Vagina (tissue), 2 donors: ENCODE results near the gene DHRS2.

ENCODE experiments used
- CTCF ChIP-seq, 3 experiments: fragments of 450-650 bp in 2 of 3; fragments of 200-600 bp in 1 of 3; sonication (generic) in 1 of 3; IDR thresholded peaks; one replicate each; pipeline ENCODE4 v1.5.1; 2017 to 2019; ENCODE audit warnings: antibody characterized with exemption in 3 of 3, mild to moderate bottlenecking in 2 of 3, moderate library complexity in 2 of 3
- POLR2A ChIP-seq, 2 donors: fragments of 450-650 bp; IDR thresholded peaks; one replicate each; pipeline ENCODE4 v1.6.1; 2017; ENCODE audit warnings: antibody characterized with exemption in 2 of 2, mild to moderate bottlenecking in 2 of 2, moderate library complexity in 2 of 2

GRCh38 chr14:23603103-23603502 lies 33.1 kb upstream of the DHRS2 start:
- no peak for TF ChIP-seq POLR2A (IDR thresholded peaks at IDR 0.05)
- TF ChIP-seq CTCF (IDR thresholded peaks at IDR 0.05), result no peak
